ELR (cell line): ENCODE measurements around the gene PITX1.

ENCODE experiments used
- DNase-seq: peaks from one replicate; pipeline ENCODE4 v3.0.0-alpha.2; 2015; ENCODE audit warnings: low read depth

Gene PITX1

GRCh38 chr5:135062216-135063055 lies 28.4 kb upstream of the PITX1 start:
- DNase-seq, result no peak

- DNase-seq, result no peak
Measured at GRCh38 chr5:135061001-135061400, 27.0 kb upstream of the PITX1 start.

GRCh38 chr5:135060021-135060420 lies 26.0 kb upstream of the PITX1 start:
- DNase-seq, result no peak

- no peak for DNase-seq
Measured at GRCh38 chr5:135059000-135059923, 25.2 kb upstream of the PITX1 start.

GRCh38 chr5:135058331-135058732 lies 24.3 kb upstream of the PITX1 start:
- no peak for DNase-seq

GRCh38 chr5:135057233-135057632 lies 23.2 kb upstream of the PITX1 start:
- no peak for DNase-seq

GRCh38 chr5:135056316-135057030 lies 22.4 kb upstream of the PITX1 start:
- DNase-seq, result no peak

GRCh38 chr5:135055396-135055795 lies 21.4 kb upstream of the PITX1 start:
- no peak for DNase-seq

GRCh38 chr5:135054546-135054945 lies 20.5 kb upstream of the PITX1 start:
- no peak for DNase-seq

- DNase-seq, result no peak
Measured at GRCh38 chr5:135053989-135054388, 20.0 kb upstream of the PITX1 start.

- no peak for DNase-seq
Measured at GRCh38 chr5:135053278-135053677, 19.2 kb upstream of the PITX1 start.

GRCh38 chr5:135052511-135053145 lies 18.6 kb upstream of the PITX1 start:
- no peak for DNase-seq

GRCh38 chr5:135051872-135052271 lies 17.8 kb upstream of the PITX1 start:
- no peak for DNase-seq

GRCh38 chr5:135051399-135051798 lies 17.4 kb upstream of the PITX1 start:
- DNase-seq, result no peak

GRCh38 chr5:135050244-135050767 lies 16.3 kb upstream of the PITX1 start:
- no peak for DNase-seq

GRCh38 chr5:135048930-135049329 lies 14.9 kb upstream of the PITX1 start:
- no peak for DNase-seq

GRCh38 chr5:135048286-135048685 lies 14.3 kb upstream of the PITX1 start:
- DNase-seq, result no peak

- DNase-seq, result no peak
Measured at GRCh38 chr5:135047347-135047695, 13.3 kb upstream of the PITX1 start.

GRCh38 chr5:135046661-135047346 lies 12.8 kb upstream of the PITX1 start:
- no peak for DNase-seq

- no peak for DNase-seq
Measured at GRCh38 chr5:135045488-135045887, 11.5 kb upstream of the PITX1 start.

- DNase-seq, result no peak
Measured at GRCh38 chr5:135042595-135042994, 8.6 kb upstream of the PITX1 start.
